KOPT-K1 (cell line): Measurements from ENCODE around the gene PPFIA4.
"Not testable (repeated sequence)": the region's sequence is repeated elsewhere in the genome, so short reads cannot be mapped to it uniquely, and the experiment has no call there.

Experiments used
- H3K27ac ChIP-seq: fragments of 200-600 bp; sonication (generic); 2 replicates; pipeline ENCODE4 v1.5.1; 2016; ENCODE audit warnings: antibody characterized with exemption, mild to moderate bottlenecking, low read depth, low read length; ENCODE audit not compliant: poor library complexity, severe bottlenecking
- H3K36me3 ChIP-seq: fragments of 200-600 bp; sonication (generic); 2 replicates; pipeline ENCODE4 v1.5.1; 2017; ENCODE audit warnings: antibody characterized with exemption, mild to moderate bottlenecking, low read length, moderate library complexity; ENCODE audit not compliant: insufficient read depth
- H3K9me3 ChIP-seq: fragments of 200-600 bp; sonication (generic); 2 replicates; pipeline ENCODE4 v1.5.1; 2017; ENCODE audit warnings: antibody characterized with exemption, low read length, mild to moderate bottlenecking; ENCODE audit not compliant: insufficient read depth, poor library complexity, severe bottlenecking

Gene PPFIA4

DNA sequence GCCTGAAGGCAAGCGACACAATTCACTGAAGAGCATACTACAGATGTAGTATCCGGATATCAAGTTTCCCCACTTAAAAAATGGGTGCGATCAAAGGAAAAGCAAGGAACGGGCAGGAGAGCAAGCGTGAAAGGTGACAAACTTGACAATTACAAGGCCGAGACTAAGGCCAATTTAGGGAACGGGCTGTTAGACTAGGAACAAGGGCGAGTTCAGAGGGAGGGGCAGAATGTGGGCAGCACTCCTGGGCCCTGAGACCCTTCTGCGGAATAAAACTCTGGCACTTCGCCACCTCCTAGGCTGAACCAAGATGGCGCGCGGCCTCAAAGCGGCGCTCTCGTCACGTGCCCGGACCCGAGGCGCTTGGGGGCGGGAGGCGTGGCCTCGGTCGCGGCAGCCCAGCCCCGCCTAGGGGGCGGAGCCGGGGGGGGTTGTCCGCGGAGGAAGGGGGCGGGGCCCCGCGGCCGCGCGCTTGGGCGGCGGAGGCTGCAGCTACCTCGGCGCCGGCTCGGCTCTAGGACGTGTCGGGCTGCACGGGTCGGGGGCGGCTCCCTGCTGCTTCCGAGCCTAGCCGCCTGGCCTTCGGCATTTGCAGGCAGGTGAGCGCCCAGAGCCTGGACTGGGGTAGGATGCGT lies at the start of gene PPFIA4:
TSS of gene PPFIA4 (plus strand) at position 461 of the 635 bp plus-strand sequence. CDS start 12,518 bp downstream, outside the sequence.
- peaks cover 42% of the 10 kb centered on the region for H3K36me3 ChIP-seq
- H3K27ac ChIP-seq, result peak within 1 kb of the TSS; percentile 15
- no peaks in the 10 kb centered on the region for H3K9me3 ChIP-seq

DNA sequence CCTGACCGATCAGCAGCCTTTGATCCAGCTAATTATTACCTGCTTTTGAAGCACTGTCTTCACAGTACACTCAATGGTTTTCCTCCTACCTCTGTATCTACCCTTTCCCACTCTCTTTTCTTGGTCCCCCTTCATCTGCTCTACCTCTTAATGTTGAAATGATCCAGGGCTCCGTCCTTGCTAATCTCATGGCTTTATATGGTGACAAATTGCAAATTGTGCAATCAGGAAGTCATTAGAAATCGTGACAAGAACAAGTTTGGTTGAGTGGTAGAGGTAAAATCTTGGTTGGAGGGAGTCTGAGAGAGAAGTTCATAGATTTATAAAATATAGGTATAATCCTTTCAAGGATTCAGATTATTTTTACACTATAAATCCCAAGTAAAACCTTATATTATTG lies 49.7 kb upstream of the PPFIA4 start:
- no peak overlapping the region for H3K27ac ChIP-seq
- H3K9me3 ChIP-seq, result no peaks in the 10 kb centered on the region
- H3K36me3 ChIP-seq, result no peaks in the 10 kb centered on the region

DNA sequence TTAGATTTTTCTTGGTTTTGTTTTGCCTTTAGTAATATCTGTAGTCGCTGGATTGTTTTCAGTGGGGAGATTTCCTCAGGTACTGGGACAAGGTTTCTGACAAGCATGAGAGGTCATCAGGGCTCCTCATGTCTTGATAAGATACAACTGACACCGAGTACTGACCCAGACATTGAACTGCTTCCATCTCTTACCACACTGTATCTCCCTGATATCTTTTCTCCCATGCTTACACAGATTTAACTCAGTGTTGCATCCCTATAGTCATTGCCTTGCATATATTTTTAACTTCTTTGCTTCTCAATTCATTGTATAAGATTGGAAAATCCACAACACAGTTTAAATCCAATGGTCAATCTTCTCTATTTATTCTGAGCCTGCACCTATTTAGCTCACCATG lies 46.8 kb upstream of the PPFIA4 start:
- Histone ChIP-seq H3K27ac (no peak overlapping the region), H3K9me3 (no peaks in the 10 kb centered on the region), H3K36me3 (no peaks in the 10 kb centered on the region)

DNA sequence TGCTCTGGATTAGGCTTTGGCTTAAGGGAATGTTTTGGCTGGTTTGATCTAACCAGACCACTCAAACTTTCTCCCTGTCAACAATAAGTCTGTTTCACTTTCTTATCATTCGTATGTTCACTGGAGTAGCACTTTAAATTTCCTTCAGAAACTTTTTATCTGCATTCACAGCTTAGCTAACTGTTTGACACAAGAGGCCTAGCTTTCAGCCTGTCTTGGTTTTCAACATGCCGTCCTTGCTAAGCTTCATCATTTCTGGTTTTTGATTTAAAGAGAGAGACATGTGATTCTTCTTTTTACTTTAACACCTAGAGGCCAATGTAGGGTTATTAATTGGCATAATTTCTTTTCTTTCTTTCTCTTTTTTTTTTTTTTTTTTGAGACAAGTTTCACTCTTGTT lies 44.4 kb upstream of the PPFIA4 start:
- Histone ChIP-seq H3K36me3 (no peaks in the 10 kb centered on the region), H3K9me3 (no peaks in the 10 kb centered on the region), H3K27ac (no peak overlapping the region)

DNA sequence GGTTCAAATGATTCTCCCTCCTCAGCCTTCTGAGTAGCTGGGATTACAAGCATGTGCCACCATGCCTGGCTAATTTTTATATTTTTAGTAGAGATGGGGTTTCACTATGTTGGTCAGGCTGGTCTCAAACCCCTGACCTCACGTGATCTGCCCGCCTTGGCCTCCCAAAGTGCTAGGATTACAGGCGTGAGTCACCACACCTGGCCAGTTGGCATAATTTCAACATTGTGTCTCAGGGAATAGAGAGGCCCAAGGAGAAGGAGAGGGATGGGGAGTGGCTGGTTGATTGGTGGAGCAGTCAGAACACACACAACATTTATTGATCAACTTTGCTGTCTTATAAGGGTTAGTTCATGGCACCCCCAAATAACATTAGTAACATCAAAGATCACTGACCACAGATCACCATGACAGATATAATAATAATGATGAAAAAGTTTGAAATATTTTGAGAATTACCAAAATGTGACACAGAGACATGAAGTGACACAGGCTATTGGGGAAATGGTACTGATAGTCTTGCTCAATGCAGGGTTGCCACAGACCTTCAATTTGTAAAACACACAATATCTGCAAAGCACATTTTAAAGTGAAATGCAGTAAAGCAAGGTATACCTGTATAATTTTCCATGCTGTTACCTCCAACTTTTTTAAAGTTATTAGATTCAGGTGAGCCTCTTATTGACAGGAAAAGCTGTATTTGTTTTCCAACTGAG lies 43.4 kb upstream of the PPFIA4 start:
- Histone ChIP-seq H3K36me3 (no peaks in the 10 kb centered on the region), H3K9me3 (no peaks in the 10 kb centered on the region), H3K27ac (no peak overlapping the region)

DNA sequence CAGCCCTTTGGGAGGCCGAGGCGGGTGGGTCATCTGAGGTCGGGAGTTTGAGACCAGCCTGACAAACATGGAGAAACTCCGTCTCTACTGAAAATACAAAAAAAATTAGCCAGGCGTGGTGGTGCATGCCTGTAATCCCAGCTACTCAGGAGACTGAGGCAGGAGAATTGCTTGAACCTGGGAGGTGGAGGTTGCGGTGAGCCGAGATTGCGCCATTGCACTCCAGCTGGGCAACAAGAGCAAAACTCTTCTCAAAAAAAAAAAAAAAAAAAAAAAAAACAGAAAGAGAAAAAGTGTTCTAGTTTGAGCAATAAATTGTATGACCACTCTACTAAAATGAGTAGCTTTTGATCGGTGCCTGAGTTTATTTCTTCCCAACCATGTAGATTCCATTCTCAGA lies 40.2 kb upstream of the PPFIA4 start:
- H3K27ac ChIP-seq, H3K9me3 ChIP-seq, H3K36me3 ChIP-seq: not testable (repeated sequence)

DNA sequence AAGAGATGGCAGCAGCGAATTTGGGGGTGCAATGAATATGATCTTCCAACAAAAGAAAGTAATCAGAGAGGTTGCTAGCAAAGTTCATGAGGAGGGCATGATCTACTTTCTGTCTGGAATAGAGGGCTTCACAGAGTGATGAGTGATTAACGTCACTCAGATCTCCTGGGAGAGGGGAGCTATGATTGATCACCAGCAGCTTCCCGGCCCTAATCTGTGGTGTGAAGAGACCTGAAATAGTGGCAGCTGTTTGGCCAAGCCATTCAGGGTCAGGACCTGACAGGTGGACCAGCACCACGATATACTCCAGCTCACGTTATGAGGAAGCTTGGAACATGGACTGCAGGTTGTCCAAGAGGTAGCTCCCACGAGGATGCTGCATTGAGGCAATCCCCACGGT lies 39.0 kb upstream of the PPFIA4 start:
- H3K36me3 ChIP-seq, result no peaks in the 10 kb centered on the region
- no peak overlapping the region for H3K27ac ChIP-seq
- no peaks in the 10 kb centered on the region for H3K9me3 ChIP-seq

DNA sequence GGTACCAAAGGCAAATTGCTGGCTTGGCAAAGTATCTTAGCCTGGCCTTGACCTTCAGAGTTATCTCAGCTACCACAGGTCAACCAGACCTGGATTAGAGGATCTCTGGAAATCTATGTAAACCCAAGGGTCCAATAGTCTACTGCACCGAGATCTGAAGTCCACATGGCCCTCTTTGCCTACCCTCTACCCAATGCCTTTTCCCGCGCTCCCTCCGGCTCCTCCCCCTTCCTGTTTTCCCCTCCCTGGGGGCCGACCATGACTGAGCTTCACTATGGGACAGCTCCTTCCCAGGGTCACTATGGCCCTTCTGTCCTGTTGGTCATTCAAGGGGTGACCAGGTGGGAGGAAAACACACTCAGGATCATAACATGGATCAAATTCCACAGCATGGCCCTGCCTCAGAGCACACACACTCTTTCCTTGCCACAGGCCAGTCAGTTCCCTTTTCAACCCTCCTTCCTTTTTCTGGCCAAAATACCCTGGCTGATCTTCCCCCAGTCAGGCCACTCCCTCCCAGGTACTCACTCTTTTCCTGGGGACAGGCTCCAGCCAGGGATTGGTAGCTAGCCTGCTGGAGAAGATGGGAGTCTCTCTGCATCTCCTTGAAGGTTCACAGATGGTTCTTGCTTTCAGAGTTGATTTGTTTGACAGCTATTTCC lies 38.2 kb upstream of the PPFIA4 start:
- Histone ChIP-seq H3K27ac (no peak overlapping the region), H3K9me3 (no peaks in the 10 kb centered on the region), H3K36me3 (no peaks in the 10 kb centered on the region)

DNA sequence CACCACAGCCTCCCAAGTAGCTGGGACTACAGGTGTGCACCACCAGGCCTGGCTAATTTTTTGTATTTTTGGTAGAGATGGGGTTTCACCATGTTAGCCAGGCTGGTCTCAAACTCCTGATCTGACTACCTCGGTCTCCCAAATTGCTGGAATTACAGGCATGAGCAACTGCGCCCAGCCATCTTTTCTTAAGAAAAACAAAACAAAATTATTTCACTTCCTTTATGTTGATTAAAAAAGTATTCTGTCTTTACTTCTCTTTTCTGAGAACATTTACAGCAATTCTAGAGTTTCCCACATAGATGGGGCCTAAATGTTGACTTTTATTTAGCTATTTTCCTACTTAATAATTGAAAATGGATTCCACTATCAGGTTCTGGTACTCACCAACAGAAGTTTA lies 36.4 kb upstream of the PPFIA4 start:
- no peaks in the 10 kb centered on the region for H3K36me3 ChIP-seq
- no peak overlapping the region for H3K27ac ChIP-seq
- H3K9me3 ChIP-seq, result no peaks in the 10 kb centered on the region

DNA sequence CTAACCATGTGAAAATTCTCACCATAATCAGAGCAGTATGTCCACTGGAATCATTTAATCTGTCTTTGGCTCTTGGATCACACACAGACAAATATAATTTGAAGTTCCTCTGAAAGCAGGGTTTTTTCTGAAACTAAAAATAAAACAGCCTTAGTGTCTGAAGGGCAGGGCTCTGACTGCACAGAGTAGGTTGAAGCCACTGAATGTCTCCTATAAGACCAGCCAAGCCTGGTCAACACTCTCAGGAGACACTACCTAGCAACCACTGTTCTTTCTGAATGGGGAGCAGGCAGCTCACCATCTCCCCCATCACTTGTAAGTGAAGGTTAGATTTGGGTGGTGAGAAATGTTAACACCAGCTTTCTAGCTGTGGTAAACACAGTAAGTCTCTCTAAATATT lies 35.2 kb upstream of the PPFIA4 start:
- H3K36me3 ChIP-seq, result no peaks in the 10 kb centered on the region
- H3K9me3 ChIP-seq, result no peaks in the 10 kb centered on the region
- H3K27ac ChIP-seq, result no peak overlapping the region

DNA sequence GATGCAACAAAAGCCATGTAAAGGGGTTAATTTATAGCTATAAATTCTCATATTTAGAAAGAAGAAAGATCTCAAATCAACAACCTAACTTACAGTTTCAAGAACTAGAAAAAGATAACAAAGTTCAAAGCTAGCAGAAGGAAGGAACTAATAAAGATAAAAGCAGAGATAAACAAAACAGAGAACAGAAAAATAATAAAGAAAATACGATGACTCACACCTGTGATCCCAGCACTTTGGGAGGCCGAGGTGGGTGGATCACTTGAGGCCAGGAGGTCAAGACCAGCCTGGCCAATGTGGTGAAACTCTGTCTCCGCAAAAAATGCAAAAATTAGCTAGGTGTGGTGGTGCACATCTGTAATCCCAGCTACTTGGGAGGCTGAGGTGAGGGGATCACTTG lies 31.5 kb upstream of the PPFIA4 start:
- Histone ChIP-seq H3K36me3 (no peaks in the 10 kb centered on the region), H3K9me3 (no peaks in the 10 kb centered on the region), H3K27ac (no peak overlapping the region)

DNA sequence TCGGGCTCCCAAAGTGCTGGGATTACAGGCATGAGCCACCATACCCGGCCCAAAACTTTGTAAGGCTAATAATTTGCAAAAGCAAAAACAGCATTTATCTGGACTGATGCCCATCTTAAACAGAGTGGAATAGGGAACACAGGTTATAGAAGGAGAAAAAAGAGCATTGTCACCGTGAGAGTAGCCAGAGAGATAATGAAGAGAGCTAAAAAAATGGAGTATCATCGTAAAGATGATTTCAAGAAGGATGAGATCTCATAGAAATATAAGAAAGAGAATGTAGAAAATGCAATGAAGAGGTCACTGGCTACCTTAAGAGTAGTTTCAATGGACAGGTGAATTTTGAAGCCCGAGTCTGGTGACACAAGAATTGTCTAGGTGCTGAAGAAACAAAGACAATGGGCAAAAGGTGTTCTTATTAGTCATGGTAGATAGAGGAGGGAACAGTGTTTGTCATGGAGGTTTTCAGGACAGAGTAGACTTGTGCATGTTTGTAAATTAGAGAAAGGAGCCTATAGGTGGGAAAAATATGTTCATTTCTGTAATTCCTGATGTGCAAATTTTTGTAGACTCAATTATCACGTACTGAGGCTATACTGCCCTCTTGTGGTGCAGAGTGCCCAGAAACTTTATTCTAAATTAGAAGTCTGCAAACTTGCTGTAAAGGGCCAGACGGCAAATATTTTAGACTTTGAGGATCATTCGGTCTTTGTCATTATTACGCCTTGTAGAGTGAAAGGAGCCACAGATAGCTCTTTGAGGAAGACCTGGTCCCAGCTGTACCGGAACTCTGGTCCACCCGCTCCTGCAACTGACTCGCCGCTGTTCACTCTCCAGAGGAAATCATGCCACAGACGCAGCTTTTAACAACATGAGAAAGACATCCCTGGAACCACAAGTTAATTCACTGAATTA lies 27.2 kb upstream of the PPFIA4 start:
- no peaks in the 10 kb centered on the region for H3K36me3 ChIP-seq
- H3K27ac ChIP-seq, result no peak overlapping the region
- H3K9me3 ChIP-seq, result no peaks in the 10 kb centered on the region

DNA sequence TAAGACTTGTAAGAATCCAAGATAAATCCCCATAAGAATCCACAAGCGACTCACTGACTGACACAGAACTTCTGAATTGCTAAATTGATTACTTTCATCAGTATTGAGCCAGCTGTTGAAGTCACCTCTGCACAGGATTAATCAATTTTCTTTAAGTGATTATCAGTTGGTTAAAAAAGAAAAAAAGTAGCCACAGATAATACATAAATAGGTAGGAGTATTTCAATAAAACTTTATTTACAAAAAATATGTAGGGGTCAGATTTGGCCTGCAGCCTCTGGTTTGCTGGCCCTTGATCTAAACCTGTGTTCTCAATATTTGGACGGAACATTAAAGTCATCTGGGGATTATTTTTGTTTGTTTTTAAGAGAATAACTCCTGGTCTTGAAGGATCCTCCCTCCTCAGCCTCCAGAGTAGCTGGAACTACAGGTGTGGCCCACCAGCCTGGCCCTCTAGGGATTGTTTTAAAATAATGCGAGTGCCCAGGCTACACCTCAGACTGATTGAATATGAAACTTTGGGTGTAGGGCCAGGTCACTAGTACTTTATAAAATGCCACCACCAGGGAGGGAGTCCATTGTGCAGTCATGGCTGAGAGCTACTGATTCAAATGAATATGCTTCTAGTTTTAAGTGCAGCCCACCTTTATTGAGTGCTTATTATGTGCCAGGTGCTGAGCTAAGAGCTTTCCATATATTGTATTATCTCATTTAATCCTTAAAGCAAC lies 25.9 kb upstream of the PPFIA4 start:
- Histone ChIP-seq H3K27ac (no peak overlapping the region), H3K9me3 (no peaks in the 10 kb centered on the region)

DNA sequence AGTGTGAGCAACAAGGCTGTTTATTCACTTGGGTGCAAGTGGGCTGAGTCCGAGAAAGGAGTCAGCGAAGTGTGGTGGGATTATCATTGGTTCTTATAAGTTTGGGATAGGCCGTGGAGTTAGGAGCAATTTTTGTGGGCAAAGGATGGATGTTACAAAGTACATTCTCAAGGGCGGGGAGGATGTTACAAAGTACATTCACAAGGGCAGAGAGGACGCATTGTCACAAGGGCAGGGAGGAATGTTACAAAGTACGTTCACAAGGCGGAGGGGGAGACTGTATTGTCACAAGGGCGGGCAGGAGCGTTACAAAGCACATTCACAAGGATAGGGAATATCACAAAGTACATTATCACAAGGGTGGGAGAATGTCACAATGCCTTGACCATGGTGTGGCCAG lies 24.3 kb upstream of the PPFIA4 start:
- H3K9me3 ChIP-seq, result no peaks in the 10 kb centered on the region
- H3K36me3 ChIP-seq, result no peaks in the 10 kb centered on the region
- no peak overlapping the region for H3K27ac ChIP-seq

More for the DNA sequence above, 25.9 kb upstream of the PPFIA4 start:
- H3K36me3 ChIP-seq, result no peaks in the 10 kb centered on the region
